GM19023 (cell line): Measurements from ENCODE around the gene NOP56.
"Not testable (repeated sequence)": the region's sequence is repeated elsewhere in the genome, so short reads cannot be mapped to it uniquely, and the experiment has no call there.

ENCODE experiments used
- ATAC-seq: cut with Tn5 transposase; IDR thresholded peaks from one replicate; pipeline ENCODE4 v1.9.1; 2021; ENCODE audit warnings: mild to moderate bottlenecking, moderate library complexity; ENCODE audit not compliant: unreplicated experiment

The NOP56 gene

DNA sequence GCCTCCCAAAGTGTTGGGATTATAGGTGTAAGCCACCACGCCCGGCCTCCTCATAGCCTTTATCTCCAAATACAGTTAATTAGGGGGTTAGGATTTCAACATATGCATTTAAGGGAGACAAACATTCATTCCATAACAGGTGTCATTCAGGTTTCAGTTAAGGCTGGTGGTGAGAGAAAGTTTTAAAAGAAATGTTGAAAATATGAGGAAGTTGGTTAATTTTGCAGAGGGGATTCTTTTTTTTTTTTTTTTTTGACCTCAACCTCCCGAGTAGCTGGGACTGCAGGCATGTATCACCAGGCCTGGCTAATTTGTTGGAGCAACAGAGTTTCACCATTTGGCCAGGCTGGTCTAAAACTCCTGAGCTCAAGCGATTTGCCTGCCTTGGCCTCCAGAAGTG lies 27.6 kb downstream of the NOP56 start:
- ATAC-seq, result no peak

DNA sequence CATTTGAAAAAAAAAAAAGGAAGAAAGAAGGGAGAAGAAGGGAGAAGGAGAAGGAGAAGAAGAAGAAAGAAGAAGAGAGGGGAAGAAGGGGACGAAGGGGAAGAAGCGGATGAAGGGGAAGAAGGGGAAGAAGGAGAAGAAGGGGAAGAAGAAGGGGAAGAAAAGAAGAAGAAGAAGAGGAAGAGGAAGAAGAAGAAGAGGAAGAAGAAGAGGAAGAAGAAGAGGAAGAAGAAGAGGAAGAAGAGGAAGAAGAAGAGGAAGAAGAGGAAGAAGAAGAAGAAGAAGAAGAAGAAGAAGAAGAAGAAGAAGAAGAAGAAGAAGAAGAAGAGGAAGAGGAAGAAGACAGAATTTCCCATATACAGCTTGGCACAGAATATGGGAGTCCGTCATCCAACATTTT lies 29.6 kb downstream of the NOP56 start:
- not testable (repeated sequence) for ATAC-seq

DNA sequence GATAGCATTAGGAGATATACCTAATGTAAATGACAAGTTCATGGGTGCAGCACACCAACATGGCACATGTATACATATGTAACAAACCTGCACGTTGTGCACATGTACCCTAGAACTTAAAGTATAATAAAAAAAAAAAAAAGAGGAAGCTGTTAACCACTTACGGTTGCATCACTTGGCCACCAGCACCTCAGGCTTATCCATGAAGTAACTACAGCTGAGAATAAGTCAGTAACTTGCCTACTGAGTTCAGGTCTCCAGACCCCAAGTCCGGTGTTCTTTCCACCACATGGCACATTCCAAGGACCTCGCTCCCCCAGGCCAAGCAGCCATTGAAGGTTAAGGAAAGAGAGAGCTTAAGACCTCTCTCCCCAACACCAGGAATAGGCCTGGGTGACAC lies 32.4 kb downstream of the NOP56 start:
- not testable (repeated sequence) for ATAC-seq

DNA sequence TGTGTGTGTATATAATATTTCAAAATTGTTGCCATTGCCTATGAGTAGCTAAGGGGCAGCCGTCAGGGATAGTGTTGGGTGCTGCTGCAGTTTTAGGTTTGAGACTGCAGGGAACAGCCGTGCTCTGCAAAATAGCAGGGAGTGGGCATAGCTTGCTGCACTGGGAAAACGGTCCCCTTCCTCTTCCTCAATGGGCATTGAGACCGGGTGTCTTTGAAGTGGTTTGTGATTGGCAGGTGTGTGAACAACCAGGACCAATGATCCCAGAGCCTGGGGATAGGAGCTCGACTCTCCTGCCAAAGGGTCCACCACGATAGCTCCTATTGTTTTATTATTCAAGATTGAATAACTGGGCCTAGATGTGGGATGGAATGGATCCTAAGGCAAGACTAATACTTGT lies 35.1 kb downstream of the NOP56 start:
- no peak for ATAC-seq

DNA sequence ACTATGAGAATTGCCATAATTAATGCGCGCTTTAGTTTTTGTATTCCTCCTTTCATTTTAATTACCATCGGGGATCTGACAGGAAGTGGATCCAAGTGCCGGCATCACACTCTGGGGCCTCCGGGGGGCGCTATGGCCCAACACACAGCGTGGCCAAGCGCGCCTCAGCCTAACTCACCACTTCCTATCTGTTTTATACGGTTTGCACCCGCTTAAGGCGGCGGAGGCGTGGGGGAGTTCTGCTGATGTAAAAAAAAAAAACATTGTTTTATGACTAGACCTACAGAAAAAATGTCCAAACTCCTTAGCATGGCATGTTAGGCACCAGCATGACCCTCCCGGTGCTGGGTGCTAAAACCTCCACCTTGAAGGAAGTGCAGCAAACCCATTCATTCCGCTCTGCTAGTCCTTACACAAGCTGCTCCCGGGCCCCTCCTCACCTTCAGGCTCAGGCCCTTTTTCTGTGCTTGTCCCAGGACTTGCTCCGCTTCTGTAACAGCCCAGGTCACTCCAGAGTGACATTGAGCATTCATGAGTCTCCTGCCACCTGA lies 35.7 kb downstream of the NOP56 start:
- no peak for ATAC-seq

DNA sequence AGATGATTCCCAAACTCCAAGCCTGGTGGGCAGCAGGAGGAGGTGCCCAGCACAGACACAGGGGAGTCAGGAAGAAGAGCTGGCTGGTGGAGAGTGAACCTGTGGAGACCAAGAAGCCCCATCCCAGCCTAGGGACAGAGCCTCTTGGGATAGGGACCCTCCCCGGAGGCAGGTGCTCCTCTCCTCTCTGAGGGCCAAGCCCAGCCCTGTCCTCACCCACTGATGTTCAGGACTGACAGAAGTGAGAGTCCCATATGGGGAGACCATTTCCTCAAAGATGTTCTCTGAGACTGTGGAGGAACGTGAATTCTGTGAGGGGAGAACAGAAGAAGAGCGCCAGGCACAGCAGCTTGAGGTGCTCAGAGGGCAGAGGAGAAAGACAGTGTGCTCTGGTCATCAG lies 37.8 kb downstream of the NOP56 start:
- no peak for ATAC-seq

DNA sequence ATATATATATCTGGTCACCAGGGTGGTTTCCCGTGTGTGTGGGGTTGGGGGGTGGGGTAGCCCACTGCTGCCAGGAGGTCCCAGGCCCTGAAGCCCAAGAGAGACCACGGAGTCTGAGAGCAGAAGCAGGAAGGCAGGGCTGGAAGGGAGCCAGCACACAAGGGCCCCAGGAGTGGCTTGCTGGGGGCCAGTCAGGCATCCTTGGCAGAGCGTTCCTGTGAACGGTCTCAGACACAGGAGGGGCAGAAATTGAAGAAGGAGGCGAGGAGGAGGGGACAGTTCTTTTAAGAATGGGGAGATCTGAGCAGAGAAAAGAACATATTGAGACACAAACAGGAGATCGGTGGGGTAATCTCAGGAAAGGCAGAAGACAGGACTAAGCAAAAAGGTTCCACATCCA lies 38.3 kb downstream of the NOP56 start:
- no peak for ATAC-seq

DNA sequence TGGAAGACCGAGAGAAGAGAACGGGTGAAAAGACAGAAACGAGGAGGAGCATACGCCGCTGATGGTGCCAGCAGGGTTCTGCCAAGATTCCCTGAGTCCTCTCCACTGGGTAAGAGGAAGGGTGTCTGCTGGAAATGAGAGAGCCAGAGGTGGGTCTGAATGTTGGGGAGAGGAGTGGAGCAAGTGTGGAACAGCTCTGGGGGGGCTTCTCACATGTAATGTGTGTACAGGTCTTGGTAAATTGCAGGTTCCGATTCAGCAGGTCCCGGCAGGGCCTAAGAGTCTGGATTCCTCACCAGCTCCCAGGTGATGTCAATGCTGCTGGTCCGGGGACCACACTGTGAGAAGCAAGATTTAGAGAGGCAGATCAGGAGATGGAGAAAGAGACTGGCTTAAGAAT lies 38.7 kb downstream of the NOP56 start:
- ATAC-seq, result no peak

DNA sequence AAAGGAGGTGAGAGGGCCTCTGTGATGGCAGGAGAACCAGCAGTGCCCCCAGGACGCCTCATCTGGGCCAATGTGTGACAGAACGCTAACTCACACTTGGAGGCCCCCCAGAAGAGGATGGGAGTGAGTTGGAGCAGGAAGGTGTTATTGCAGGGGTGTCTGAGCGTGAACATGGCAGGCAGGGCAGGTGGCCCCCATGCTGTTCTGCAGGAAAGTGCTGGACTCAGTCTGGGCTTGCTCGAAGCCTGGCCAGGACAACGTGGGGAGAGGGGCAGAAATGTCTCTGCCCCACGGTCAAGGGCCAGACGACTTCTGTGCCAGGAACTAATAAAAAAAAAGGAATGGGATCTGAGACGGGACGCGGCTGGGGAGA lies 39.2 kb downstream of the NOP56 start:
- ATAC-seq, result no peak

DNA sequence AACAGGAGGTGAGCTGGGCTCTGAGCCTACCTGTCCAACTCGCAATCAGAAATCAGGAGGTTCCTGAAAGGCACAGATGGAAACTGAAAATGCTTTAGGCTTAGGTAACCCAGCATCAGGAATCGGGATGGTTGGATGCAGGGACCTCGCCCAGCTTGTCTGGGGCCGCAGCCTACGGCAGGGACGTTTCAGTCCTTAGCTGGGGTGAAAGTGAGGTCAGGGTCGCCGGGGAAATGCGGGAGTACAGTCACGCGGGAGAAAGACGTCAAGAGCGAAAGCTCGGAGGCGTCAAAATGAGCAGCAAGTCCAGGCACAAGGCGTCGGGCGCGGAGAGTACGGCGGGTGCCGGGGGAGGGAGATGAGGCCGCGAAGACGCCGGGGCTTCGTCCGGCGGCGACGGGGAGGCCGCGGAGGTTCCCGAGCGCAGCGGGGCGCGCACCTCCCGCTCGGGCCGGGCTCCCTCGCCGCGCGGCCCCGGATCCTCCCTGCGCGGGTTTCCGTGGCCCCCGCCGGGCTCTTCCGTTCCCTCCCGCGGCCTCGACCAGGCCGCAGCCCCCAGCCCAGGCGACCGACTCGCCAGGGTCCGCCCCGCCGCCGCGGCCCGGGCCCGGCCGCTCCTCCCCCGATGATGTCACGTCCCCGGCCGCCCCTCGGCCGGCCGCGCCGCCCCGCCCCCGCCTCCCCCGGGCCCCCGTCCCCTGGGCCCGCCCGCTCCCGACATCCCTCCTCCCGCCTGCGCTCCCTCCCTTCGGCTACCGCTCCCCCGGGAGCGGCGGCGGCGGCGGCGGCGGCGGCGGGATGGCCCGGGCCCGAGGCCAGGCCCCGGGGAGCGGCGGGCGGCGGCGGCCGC lies 39.8 kb downstream of the NOP56 start, which contains the start of gene EBF4:
EBF4 (plus strand) TSS at position 745 of the 850 bp plus-strand sequence. CDS start 866 bp downstream, outside the sequence.
- ATAC-seq, result no peak

DNA sequence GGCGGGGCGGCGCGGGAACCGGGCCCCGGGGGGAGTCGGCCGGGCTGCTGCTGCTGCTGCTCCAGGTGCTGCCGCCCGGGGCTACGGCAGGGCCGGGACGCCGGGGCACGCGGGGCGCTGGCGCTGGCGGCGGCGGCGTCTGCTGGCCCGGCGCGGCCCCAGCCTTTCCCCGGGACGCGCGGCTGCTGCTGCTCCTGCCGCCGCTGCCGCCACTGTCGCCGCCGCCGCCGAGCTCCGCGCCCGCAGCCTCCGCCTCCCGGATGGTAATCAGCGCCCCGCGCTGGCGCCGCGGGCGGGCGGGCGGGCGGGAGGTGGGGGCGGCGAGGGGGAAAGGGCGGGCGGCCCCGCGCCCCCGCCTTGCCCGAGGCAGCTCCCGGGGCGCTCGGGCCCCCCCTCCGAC lies 40.5 kb downstream of the NOP56 start:
- ATAC-seq, result no peak

DNA sequence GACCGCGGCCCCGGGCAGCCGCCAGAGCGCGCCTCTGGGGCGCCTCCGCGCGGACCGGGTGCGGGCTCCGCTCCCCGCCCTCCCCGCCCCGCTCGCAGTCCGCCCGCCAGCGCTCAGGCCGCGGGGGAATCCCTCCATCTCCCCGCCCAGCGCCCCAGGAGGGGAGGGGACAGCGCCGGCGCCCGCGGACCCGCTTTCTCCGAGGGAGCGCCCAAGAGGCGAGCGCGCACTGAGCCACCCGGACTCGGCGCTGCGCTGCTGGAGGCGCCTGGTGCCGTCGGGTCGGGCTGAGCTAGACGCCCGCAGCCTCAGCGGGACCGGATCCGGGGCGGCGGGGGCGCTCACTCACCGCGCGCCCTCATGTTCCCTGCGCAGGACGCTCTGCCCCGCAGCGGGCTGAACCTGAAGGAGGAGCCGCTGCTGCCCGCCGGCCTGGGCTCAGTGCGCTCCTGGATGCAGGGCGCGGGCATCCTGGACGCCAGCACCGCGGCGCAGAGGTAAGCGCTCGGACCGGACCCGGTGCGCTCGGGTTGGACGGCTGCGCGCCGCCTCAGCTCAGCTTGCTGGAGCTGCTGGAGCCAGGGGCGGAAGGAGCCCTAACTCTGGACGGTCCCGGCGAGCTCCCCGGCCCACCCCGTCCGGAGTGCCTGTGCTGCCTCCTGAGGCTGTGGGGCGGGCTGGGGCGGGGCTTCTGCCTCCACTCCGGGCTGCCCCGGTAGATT lies 41.0 kb downstream of the NOP56 start:
- no peak for ATAC-seq

DNA sequence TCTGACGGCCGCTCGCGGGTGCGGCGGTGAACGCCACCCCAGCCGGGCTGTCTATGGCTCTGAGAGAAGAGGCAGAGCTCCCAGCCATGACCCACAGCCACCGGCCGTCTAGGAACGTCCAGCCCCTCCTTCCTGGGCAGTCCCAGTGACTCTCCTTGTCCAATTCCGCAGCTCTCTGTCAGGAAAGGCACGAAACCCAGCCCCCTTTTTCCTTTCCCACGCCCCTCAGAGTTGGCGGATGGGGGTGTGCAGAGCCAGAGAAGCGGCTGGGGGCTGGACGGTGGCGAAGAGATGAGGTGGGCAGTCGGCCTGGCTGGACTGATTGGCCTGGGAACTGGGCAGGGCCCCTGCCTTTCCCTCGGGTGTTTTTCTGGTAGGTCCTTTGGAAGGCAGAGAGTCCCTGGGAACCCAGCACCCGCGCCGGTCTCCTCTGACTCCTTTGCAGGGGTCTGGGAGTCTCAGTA lies 41.6 kb downstream of the NOP56 start:
- ATAC-seq, result no peak

DNA sequence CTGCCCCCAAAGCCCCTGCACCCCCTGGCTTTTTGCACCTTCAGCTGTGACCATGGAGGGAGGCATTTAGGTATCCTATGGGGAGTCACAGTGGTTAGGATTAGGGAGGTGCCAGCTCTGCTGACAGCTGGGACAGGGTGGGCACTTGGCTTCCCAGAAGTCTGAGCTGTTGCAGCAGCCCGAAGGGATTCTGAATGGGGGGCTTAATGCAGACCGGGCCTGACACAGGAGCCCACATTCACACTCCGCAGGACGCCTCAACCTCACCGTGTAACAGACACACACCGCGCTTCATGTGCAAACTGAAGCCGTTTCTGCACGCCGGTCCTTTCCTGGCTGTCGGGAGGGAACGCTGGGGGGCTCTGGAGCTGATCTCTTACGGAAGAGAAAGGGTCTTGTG lies 42.1 kb downstream of the NOP56 start:
- no peak for ATAC-seq

DNA sequence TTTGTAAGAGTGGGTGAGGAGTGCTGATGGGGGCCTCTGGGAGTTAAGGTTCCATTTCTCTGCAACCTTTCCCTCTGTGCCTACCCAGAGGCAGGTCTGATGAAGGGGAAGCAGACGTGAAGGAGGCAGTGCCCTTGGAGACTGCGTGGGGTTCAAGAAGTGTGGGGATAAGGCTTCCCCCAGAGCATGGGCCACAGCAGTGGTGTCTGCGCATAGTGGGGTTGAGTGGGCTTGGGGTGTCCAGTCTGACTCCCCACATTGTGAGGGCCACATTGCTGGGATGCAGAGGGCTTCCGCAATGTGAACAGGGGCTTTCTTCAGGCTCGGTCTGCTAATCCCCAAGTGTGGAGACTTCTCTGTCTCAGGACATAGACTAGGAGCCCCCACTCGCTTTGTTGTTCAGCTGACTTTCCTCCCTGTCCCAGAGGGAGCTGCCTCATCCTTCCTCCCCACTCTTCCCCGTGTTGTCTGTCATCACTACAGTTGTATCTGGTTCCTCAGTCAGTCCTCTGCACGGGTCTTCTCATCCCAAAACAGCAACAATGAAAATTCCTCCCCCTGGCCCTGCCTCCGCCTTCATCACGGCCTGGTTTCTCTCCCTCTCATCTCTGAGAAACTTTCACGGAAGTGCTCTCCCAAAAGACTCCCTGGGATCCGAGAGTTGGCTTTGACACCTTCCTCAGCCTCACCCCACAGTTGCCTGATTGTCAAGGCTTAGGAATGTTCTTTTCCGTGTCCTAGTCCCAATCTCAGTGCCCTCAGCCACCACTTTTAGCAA lies 43.0 kb downstream of the NOP56 start:
- ATAC-seq, result no peak

DNA sequence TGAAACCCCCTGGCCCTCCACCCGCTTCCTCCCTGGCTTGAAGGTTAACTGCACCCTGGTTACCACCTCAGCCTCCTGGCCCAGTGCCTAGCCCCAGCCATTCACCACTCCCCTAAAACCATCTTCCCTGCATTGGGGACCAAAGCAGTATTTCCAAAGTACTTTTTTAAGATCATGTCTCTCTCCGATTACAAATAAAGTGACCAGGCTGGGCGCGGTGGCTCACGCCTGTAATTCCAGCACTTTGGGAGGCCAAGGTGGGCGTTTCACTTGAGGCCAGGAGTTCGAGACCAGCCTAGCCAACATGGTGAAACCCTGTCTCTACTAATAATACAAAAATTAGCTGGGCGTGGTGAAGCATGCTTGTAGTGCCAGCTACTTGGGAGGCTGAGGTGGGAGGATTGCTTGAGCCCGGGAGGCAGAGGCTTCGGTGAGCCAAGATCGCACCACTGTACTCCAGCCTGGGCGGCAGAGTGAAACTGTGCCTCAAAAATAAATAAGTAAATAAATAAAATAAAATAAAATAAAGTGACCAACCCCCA lies 43.6 kb downstream of the NOP56 start:
- not testable (repeated sequence) for ATAC-seq

DNA sequence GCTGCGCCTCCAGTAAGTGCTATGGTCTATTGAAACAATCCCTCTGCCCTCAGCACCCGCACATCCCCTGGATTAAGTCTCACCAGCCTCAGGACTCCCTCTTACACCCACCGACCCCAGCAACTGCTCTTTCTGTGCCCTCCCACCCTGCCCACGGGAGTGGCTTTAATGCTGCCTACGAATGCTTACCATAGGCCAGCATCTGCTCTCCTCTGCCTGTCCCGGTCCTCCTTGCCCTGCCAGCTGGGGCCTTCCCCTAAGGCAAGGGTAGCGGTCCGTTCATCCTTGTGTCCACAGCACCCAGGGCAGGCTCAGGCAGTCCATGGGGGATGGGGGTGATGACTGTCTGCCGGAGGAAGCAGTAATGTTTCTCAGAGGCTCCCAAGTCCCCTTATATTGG lies 44.2 kb downstream of the NOP56 start:
- ATAC-seq, result no peak

DNA sequence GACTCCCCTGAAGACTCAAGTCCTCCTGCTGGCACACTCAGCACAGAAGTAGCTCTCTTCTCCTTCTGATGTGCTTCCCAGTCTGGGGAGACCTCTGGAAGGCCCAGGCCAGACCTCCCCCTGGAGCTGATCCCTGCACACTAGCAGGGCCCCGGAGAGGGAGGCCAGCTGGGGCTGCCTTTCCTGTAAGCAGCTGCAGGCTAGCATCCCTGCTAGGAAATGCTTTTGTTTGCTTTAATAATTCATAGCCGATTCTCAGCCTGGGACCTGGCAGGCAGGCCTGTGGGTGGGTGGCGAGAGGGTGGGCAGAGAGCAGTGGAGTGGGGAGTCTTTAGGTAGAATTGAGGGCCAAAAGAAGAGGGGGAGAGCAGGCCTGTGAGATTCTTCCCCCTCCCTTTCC lies 45.3 kb downstream of the NOP56 start:
- ATAC-seq, result no peak

DNA sequence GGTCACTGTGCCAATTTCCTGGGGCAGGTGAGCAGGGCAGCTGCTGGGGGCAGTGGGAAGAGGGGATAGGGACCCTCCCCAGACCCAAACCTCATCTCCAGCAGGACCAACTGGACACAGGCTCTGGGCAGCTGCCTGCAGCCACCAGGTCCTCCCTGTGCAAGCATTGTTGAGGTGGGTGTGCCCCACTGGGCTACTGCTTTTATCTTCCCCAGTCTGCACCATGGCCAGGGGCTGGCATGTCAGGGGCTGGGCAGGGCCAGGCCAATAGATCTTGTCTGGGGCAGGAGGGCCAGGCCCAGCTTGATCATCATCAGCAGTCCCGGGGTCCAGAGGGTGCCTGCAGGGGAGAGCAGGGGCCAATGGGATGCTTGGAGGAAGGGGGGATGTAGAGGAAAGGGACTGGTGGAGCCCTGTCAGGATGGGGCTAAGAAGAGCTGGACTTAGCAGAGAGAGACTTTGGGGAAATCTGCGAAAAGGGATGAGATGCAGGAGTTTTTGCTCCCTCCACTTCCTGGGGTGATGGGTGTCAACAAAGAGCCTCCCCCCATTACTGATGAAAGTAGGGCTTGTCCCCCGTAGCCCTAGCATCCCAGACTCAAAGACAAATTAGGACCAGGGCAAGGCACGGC lies 45.9 kb downstream of the NOP56 start:
- no peak for ATAC-seq

DNA sequence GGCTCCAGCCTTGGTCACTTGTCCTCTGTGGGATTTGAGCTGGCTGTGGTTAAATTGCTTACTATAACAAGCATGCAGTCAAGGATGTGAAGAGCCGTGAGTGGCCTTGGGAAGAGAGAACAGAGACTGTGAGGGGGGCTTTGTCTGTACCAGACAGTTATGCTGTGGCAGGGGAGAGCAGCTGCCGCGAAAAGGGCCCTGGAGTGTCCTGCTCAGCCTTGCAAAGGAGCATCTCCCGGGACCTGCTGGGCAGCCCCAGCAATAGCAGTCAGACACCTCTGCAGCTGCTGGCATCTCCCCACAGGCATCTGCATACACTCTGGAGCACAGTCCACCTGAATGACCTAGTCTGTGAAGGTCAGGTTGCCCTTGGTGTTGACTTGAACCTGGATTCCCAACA lies 46.5 kb downstream of the NOP56 start:
- no peak for ATAC-seq
